KMS-11 (cell line): Measurements from ENCODE around the gene TSPO2.

Experiments
- H2AFZ ChIP-seq: fragments of 200-600 bp; sonication (generic); 2 replicates; pipeline ENCODE4 v1.6.1; 2016; ENCODE audit warnings: antibody characterized with exemption, mixed run types, low read depth
- H3K27ac ChIP-seq: fragments of 200-600 bp; sonication (generic); 2 replicates; pipeline ENCODE4 v1.6.1; 2016; ENCODE audit warnings: mild to moderate bottlenecking, mixed run types
- H3K27me3 ChIP-seq: fragments of 200-600 bp; sonication (generic); 2 replicates; pipeline ENCODE4 v1.6.1; 2017; ENCODE audit warnings: mild to moderate bottlenecking, low read depth, mixed run types, moderate library complexity; ENCODE audit not compliant: insufficient read depth
- H3K36me3 ChIP-seq: fragments of 200-600 bp; sonication (generic); 2 replicates; pipeline ENCODE4 v1.6.1; 2017; ENCODE audit warnings: mild to moderate bottlenecking, mixed run types; ENCODE audit not compliant: insufficient read depth
- H3K4me1 ChIP-seq: fragments of 200-600 bp; sonication (generic); 2 replicates; pipeline ENCODE4 v1.6.1; 2016; ENCODE audit warnings: mild to moderate bottlenecking, low read depth, mixed run types; ENCODE audit not compliant: poor library complexity, severe bottlenecking
- H3K4me2 ChIP-seq: fragments of 200-600 bp; sonication (generic); 2 replicates; pipeline ENCODE4 v1.7.0; 2016; ENCODE audit warnings: mild to moderate bottlenecking, mixed run types
- H3K4me3 ChIP-seq: fragments of 200-600 bp; sonication (generic); IDR thresholded peaks from 2 replicates; pipeline ENCODE4 v1.6.1; 2017; ENCODE audit warnings: low read depth, low read length, mixed read lengths; ENCODE audit not compliant: insufficient read depth
- H3K79me2 ChIP-seq: fragments of 200-600 bp; sonication (generic); 2 replicates; pipeline ENCODE4 v1.6.1; 2016; ENCODE audit warnings: low read depth, mixed run types; ENCODE audit not compliant: insufficient read depth
- H3K9ac ChIP-seq: fragments of 200-600 bp; sonication (generic); 2 replicates; pipeline ENCODE4 v1.6.1; 2016; ENCODE audit warnings: mild to moderate bottlenecking, mixed run types
- H4K20me1 ChIP-seq: fragments of 200-600 bp; sonication (generic); 2 replicates; pipeline ENCODE4 v1.6.1; 2016; ENCODE audit warnings: mild to moderate bottlenecking, mixed run types; ENCODE audit not compliant: insufficient read depth
- TF ChIP-seq, protein P1 (sequence below): fragments of 200-600 bp; sonication (generic); conservative IDR thresholded peaks from 2 replicates; pipeline ENCODE4 v1.6.1; 2017; ENCODE audit warnings: low read depth, mild to moderate bottlenecking, antibody characterized with exemption, low read length, moderate library complexity, mixed read lengths

Gene TSPO2

DNA sequence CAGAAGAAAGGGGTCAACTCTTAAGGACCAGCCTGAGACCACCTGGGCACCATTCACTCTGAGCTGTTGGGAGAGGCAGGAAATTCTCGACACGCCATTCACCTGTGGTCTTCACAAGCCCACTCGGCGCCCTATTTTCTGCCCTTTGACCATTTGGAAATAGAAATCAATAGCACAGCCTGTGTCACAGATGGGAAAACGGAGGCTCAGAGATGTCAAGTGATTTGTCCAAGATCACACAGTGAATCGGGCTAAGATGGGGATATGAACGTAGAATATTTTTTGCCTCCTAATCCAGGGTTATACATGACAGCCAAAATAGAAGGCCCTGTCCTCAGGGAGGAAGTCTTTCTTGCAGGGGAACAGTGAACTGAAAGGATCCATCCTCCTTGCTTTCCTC, 7.7 kb downstream of the TSPO2 start:
- no peak overlapping the region for H3K9ac ChIP-seq
- H3K27me3 ChIP-seq = no peaks in the 10 kb centered on the region
- H3K79me2 ChIP-seq = no peaks in the 10 kb centered on the region
- TF ChIP-seq, protein P1, sequence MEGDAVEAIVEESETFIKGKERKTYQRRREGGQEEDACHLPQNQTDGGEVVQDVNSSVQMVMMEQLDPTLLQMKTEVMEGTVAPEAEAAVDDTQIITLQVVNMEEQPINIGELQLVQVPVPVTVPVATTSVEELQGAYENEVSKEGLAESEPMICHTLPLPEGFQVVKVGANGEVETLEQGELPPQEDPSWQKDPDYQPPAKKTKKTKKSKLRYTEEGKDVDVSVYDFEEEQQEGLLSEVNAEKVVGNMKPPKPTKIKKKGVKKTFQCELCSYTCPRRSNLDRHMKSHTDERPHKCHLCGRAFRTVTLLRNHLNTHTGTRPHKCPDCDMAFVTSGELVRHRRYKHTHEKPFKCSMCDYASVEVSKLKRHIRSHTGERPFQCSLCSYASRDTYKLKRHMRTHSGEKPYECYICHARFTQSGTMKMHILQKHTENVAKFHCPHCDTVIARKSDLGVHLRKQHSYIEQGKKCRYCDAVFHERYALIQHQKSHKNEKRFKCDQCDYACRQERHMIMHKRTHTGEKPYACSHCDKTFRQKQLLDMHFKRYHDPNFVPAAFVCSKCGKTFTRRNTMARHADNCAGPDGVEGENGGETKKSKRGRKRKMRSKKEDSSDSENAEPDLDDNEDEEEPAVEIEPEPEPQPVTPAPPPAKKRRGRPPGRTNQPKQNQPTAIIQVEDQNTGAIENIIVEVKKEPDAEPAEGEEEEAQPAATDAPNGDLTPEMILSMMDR = no peak
- H3K27ac ChIP-seq = no peak overlapping the region
- H3K4me2 ChIP-seq = no peak overlapping the region
- H3K4me3 ChIP-seq = no peak overlapping the region
- no peaks in the 10 kb centered on the region for H3K36me3 ChIP-seq
- no peaks in the 10 kb centered on the region for H3K4me1 ChIP-seq
- H2AFZ ChIP-seq = no peak overlapping the region
- no peaks in the 10 kb centered on the region for H4K20me1 ChIP-seq

DNA sequence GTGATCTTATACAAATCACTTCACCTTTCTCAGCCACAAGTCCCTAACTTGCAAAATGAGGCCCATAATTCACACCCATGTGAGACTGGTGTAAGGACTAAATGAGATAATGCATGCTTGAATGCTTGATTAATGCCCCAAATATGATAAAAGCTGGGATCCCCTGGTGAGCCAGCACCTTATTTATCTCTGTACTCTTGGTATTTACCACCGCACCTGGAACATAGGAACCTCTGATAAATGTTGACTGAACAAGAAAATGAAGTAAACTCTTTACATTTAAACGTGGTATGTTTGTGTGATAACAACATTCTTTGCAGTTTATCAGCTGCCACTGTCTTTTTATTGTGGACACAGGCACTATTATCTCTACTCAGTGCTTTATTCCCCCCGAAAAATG, 8.3 kb downstream of the TSPO2 start:
- no peaks in the 10 kb centered on the region for H3K36me3 ChIP-seq
- no peaks in the 10 kb centered on the region for H3K27me3 ChIP-seq
- H3K4me1 ChIP-seq = peaks cover 4% of the 10 kb centered on the region
- no peak overlapping the region for H2AFZ ChIP-seq
- no peaks in the 10 kb centered on the region for H3K79me2 ChIP-seq
- no peaks in the 10 kb centered on the region for H4K20me1 ChIP-seq
- H3K27ac ChIP-seq = no peak overlapping the region
- H3K9ac ChIP-seq = no peak overlapping the region
- no peak overlapping the region for H3K4me2 ChIP-seq
- TF ChIP-seq, protein P1 = no peak
- H3K4me3 ChIP-seq = no peak overlapping the region

DNA sequence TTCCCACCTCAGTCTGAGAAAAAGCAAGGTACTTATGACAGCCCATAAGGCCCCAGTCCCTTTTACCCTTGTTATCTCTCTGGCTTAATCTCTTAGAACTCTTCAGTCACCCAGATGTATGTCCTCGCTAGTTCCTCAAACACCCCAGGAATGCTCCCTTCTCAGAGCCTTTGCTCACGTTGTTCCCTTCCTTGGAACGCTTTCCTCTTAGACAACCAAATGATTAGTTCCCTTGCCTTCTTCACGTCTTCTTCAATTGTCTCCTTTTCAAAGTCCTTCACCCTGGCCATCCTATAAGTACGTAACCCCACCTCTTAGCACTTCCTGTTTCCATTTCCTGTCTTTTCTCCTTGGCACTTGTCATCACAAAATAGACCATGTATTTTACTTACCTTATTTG, 9.6 kb downstream of the TSPO2 start:
- Histone ChIP-seq H2AFZ (no peak overlapping the region), H3K4me2 (no peak overlapping the region), H3K27me3 (no peaks in the 10 kb centered on the region), H3K79me2 (no peaks in the 10 kb centered on the region), H3K27ac (no peak overlapping the region), H3K36me3 (no peaks in the 10 kb centered on the region), H3K9ac (no peak overlapping the region), H4K20me1 (no peaks in the 10 kb centered on the region), H3K4me1 (peaks cover 5% of the 10 kb centered on the region), H3K4me3 (no peak overlapping the region)
- TF ChIP-seq, protein P1 = no peak

DNA sequence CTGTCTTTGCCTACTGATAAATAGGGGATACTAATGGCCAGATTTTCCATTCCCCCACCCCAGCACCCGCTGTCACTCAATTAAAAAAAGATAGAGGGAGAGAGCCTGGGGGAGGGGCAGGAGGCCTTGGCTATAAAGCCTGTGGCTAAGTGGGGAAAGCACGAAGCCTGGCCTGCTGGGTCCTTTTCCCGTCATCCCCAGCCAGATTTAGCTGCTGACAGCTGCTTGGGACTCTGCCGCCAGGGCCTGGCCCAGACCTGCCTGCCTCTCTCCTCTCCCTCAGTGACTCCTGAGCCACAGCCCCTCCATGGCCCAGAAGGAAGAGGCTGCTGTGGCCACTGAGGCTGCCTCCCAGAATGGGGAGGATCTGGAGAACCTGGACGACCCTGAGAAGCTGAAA, 10.8 kb downstream of the TSPO2 start, which contains the start of gene APOBEC2:
TSS of gene APOBEC2 (plus strand) at position 162 of the 400 bp plus-strand sequence. CDS start at position 308, 146 bp downstream.
- Histone ChIP-seq H3K4me3 (no peak within 1 kb of the TSS), H3K36me3 (no peaks in the 10 kb centered on the region), H3K27me3 (no peaks in the 10 kb centered on the region), H3K79me2 (no peaks in the 10 kb centered on the region), H3K4me2 (no peak within 1 kb of the TSS), H3K27ac (no peak within 1 kb of the TSS), H4K20me1 (no peaks in the 10 kb centered on the region), H3K4me1 (peaks cover 5% of the 10 kb centered on the region), H2AFZ (no peak within 1 kb of the TSS), H3K9ac (no peak within 1 kb of the TSS)
- TF ChIP-seq, protein P1 = no peak
